Measurements from ENCODE around the gene COX6A1.
"Not testable (repeated sequence)": the region's sequence is repeated elsewhere in the genome, so short reads cannot be mapped to it uniquely, and the experiment has no call there.

The COX6A1 gene

GRCh38 chr12:120428597-120429229 lies 9.2 kb upstream of the COX6A1 start:
- DNase-seq = no peak

- no peak for DNase-seq
Measured at GRCh38 chr12:120429368-120429767, 8.5 kb upstream of the COX6A1 start.

- DNase-seq = no peak
Measured at GRCh38 chr12:120432772-120433525, 5.0 kb upstream of the COX6A1 start.

DNA sequence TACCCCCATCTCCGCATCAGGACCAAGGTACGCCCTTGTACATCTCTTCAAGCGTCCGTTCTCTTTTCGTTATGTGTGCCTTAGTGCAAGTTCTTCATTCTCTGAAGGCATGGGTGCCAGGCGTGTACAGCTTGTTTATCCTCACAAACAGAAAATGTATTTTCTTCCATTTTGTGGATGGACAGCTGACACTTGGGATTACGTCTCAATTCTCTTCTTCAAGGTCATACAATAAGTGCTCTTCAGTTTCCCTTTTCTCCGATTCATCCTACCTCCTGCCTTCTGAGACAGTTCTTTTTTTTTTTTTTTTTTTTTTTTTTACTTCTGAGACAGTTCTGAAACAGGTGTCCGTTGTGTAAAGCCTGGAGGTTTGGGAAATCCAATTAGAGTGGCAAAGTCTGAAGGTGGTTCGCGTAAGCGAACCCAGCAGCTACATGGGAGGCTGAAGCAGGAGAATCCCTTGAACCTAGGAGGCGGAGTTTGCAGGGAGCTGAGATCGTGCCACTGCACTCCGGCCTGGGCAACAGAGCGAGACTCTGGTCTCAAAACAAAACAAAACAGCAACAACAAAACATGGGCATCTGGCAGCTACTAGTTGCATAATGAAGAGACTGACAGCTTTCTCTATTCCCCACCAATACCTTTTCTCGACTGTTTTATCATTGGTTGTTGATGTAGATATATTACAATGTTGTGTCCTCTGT lies 734 bp downstream of the COX6A1 start:
- no peak for DNase-seq

- peak in 1 of 2 experiments; percentile 32 for DNase-seq
Measured at GRCh38 chr12:120439646-120440247, 1.8 kb downstream of the COX6A1 start.

- DNase-seq = no peak
Measured at GRCh38 chr12:120444676-120445075, 6.8 kb downstream of the COX6A1 start.

DNA sequence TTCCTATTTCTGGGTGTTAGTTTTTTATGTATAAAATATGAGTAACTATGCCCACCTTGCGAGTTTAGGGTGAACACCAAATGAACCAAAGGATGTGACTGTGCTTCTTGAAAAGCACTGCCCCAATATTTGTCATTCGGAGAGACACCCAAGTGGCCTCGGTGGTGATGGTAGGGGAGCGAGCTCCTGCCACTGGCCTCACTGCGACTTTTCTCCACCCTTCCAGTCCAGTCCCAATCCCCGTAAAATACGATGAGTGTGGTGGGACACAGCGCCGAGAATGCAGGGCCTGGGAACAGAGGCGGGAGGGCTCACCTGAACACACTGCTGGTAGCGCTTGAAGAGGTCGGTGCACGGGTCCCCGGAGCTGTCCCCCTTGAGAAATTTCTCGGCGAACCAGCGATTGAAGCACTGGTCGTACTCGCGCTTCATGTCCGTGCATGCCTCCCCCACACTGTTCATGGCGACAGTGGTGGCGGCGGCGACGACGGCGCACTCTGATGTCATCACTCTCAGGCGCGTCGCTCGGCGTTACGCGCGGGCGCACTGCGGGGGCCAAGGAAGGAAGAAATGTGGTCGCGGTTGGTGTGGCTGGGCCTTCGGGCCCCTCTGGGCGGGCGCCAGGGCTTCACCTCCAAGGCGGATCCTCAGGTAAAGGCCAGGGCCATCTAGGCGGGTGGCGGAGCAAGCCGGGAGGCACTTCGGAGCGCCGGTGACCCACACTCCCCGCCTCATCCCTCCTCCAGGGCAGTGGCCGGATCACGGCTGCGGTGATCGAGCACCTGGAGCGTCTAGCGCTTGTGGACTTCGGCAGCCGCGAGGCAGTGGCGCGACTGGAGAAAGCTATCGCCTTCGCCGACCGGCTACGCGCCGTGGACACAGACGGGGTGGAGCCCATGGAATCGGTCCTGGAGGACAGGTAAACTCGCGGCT lies 8.3 kb downstream of the COX6A1 start, which contains the start of the genes GATC and TRIAP1:
Gene GATC (plus strand): TSS at position 534 of the 933 bp plus-strand sequence. CDS start 37 bp downstream, at position 571.
Gene TRIAP1 (minus strand): TSS at position 474 of the 933 bp plus-strand sequence. CDS start 12 bp downstream, at position 462.
- DNase-seq = peak; percentile 33 to 66

DNA sequence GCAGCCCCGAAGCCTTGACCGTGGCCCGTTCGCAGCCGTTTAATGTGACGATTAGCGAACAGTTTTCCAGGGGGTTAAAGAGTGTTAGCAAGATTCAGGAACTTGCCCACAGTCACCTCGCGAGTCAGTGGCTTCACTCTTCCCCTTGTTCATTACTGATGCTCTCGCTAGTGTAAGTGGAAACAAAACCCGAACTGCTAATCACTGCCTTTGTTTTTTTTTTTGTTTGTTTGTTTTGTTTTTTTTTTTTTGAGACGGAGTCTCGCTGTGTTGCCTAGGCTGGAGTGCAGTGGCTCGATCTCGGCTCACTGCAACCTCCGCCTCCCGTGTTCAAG lies 8.9 kb downstream of the COX6A1 start:
- DNase-seq = not testable (repeated sequence)

- DNase-seq = no peak
Measured at GRCh38 chr12:120447992-120448391, 10.1 kb downstream of the COX6A1 start.

GRCh38 chr12:120452524-120452923 lies 14.6 kb downstream of the COX6A1 start:
- not testable (repeated sequence) for DNase-seq

DNA sequence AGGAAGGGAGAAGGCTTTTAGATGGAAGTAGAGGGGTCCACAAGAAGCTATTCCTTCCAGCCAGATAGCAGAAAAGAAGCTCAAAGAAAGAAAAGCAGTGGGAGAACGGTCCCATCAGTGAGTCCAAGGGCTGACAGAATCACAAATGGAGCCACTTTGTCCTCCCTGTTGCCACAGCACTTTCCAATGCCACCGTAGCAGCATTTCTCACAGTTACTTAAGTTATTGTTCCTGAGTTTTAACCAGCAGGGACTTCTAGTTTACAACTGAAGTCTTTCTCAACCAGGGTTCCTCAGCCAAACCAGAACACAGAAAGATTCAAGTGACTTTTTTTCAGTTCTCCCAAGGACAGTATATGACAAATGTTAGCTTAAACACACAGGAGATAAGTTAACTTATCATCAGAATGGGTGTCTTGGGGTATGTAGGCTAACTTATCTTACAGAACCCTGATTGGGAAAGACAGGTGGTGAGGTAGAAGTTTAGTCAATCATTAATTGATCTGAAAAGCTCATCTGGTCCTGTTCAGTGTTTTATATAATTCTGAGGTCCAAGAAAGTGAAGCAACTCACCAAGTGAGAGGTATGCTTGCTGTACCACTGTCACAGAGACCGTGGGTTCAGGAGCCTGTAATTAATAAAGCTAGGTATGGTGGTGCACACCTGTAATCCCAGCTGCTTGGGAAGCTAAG lies 15.3 kb downstream of the COX6A1 start:
- no peak for DNase-seq

DNA sequence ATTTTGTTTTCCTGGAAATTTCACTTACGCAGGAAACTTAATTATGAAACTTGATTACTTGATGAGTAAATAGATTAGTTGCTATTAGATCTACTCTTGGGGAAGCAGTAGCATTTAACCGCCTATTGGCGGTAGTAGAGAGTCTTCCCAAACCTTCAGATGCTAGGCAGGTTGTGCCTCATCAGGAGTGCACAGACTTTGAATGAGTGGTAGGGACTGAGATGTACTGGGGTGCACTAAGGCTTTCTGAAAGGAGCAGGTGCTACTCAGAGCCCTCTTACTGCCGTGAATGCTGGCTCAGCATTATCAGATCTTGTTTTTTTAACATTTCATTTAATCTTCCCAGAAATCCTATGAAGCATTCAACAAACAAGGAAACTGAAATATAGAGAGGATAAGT lies 16.1 kb downstream of the COX6A1 start:
- DNase-seq = peak in 1 of 2 experiments; percentile 38

- DNase-seq = no peak
Measured at GRCh38 chr12:120455302-120455701, 17.4 kb downstream of the COX6A1 start.

GRCh38 chr12:120457133-120457532 lies 19.2 kb downstream of the COX6A1 start:
- no peak for DNase-seq

DNA sequence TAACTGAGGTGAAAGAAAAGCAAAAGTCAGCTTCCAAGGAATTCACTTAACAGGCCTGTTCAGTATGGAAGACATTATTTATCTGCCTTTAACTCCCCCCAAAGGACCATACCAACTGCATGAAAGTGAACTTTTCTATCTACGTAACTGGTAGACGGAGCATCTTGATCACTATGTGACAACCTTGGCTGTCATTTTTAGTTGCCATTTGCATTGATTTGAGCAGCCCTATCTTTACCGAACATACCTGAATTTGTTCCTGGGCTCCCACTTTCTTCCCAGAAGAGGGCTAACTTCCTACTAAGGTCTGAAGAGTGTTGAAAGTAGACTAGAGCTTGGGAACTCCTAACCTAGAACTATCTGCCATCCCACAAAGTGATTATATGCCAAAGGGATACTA lies 22.2 kb downstream of the COX6A1 start:
- DNase-seq = no peak

DNA sequence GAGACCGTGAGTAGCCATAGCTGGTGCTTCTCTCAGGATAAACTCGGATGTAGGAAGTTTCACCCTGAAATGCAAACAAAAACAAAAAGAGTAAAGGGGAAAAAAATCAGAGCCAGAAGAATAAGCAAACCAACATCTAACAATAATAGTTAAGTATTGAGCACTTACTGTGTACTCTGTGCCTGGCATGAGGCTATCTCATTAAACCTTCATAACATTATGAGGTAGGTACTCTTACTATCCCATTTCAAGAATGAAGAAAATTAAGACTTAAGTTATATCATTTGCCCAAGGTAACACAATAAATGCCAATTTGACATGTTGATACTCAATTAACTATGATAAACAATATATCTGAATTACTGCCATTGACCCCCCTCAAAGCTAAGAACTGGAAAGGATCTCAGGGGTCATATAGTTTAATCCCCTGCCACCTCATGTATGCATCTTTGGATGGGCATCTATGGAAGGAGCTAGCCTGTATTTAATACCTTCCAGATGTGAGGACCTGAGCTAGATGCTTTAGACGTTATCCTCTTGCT lies 24.3 kb downstream of the COX6A1 start:
- DNase-seq = no peak

GRCh38 chr12:120463712-120464111 lies 25.8 kb downstream of the COX6A1 start:
- no peak for DNase-seq

DNA sequence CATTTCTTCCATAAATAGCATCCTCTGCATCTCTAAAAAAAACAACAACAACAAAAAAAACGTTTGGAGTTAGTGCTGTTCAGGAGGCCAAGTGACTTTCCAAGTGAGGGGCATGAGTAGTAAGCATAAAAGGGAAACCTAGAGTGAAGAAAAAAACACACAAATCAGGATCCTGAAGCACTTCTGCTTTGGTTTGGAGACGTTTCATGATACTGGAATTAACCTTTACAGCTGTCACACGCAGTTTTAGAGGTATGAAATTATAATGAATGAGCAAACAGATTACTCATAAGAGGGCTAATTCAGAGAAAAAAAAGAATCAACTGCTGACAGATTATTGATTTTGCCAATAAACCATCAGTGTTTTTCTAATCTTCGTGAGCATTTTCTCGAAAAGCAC lies 27.8 kb downstream of the COX6A1 start:
- DNase-seq = no peak

- peak in 1 of 2 experiments; percentile 38 for DNase-seq
Measured at GRCh38 chr12:120466560-120467315, 28.8 kb downstream of the COX6A1 start.

DNA sequence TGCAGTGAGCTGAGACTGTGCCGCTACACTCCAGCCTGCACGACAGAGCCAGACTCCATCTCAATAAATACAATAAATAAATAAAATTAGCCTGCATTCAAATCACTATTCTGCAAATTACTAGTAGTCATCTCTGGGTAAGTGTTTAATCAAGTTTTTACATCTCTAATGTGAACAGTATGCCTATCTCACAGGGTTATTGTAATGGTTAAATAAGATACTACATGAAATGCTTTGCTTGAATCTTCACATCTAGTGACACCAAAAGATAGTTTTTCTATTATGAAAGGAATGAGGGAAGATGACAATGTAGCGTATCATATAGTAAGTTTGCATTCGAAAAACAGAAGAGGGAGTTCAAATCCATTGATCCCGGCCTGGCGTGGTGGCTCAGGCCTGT lies 29.5 kb downstream of the COX6A1 start:
- no peak for DNase-seq

Measured in NCI-H446 (cell line).